IMR-90 (cell line): ENCODE data around the gene EIF2S2. TPM values are rescaled to one million over a fixed set of nuclear protein-coding genes. Genes with fewer than 3 reads are reported as not detected.

Source experiments
- ATAC-seq: fragments of 200-7000 bp; cut with Tn5 transposase; 2 replicates; pipeline ENCODE4 v1.9.1; 2020; ENCODE audit warnings: low read depth, mild to moderate bottlenecking, moderate library complexity
- BruUV-seq: library from RNA; stranded (reverse); fragments of 400-500 nt; replicated peaks from 2 replicates; lab custom pipeline; 2021; lab: Mats Ljungman, UMichigan
- CTCF ChIA-PET: fragments of 300-600 bp; formaldehyde crosslinking; extraction: SDS; loops from one replicate; lab custom pipeline; 2021; ENCODE audit warnings: antibody characterized with exemption; lab: Yijun Ruan, JAX
- POLR2A ChIA-PET: fragments of 300-600 bp; sonication (Branson Sonifier 250); formaldehyde crosslinking; loops from one replicate; lab custom pipeline; 2022; ENCODE audit warnings: antibody characterized with exemption; ENCODE audit not compliant: unreplicated experiment; lab: Charles Lee
- DNase-seq: peaks from one replicate; pipeline ENCODE4 v3.0.0; 2013
- H2AFZ ChIP-seq: replicated peaks from 2 replicates; pipeline ENCODE3; 2013; ENCODE audit warnings: low read length, mild to moderate bottlenecking; ENCODE audit not compliant: poor library complexity
- H2AK5ac ChIP-seq: 2 replicates; pipeline ENCODE4 v1.6.1; 2013; ENCODE audit warnings: low read depth, low read length, inconsistent platforms
- H2AK9ac ChIP-seq: replicated peaks from 2 replicates; pipeline ENCODE3; 2013; ENCODE audit warnings: mild to moderate bottlenecking, low read depth, low read length, moderate library complexity; ENCODE audit not compliant: poor library complexity
- H2BK120ac ChIP-seq: 2 replicates; pipeline ENCODE4 v1.6.1; 2013; ENCODE audit warnings: low read depth, low read length, inconsistent platforms
- H2BK15ac ChIP-seq: 3 replicates; pipeline ENCODE4 v1.6.1; 2013; ENCODE audit warnings: low read depth, low read length, inconsistent platforms
- H2BK20ac ChIP-seq: 2 replicates; pipeline ENCODE4 v1.6.1; 2013; ENCODE audit warnings: low read depth, mild to moderate bottlenecking, inconsistent platforms, low read length, moderate library complexity
- H2BK5ac ChIP-seq: 2 replicates; pipeline ENCODE4 v1.6.1; 2013; ENCODE audit warnings: mild to moderate bottlenecking, low read depth, low read length, inconsistent platforms; ENCODE audit not compliant: poor library complexity, severe bottlenecking
- H3K14ac ChIP-seq: replicated peaks from 2 replicates; pipeline ENCODE4 v1.6.1; 2013; ENCODE audit warnings: low read depth, low read length, inconsistent platforms
- H3K18ac ChIP-seq: 2 replicates; pipeline ENCODE4 v1.6.1; 2013; ENCODE audit warnings: low read depth, low read length, control low read depth
- H3K23ac ChIP-seq: 2 replicates; pipeline ENCODE4 v1.6.1; 2013; ENCODE audit warnings: low read depth, low read length, inconsistent platforms
- H3K27ac ChIP-seq: 2 replicates; pipeline ENCODE4 v1.5.1; 2013; ENCODE audit warnings: mild to moderate bottlenecking, control low read depth, low read length; ENCODE audit not compliant: insufficient read depth
- H3K27me3 ChIP-seq: 2 replicates; pipeline ENCODE4 v1.6.1; 2013; ENCODE audit warnings: low read length; ENCODE audit not compliant: control insufficient read depth, insufficient read depth
- H3K36me3 ChIP-seq: 2 replicates; pipeline ENCODE4 v1.6.1; 2013; ENCODE audit warnings: low read length, mixed read lengths; ENCODE audit not compliant: control insufficient read depth, insufficient read depth
- H3K4ac ChIP-seq: 2 replicates; pipeline ENCODE4 v1.6.1; 2013; ENCODE audit warnings: low read depth, low read length, inconsistent platforms
- H3K4me1 ChIP-seq: 2 replicates; pipeline ENCODE4 v1.6.1; 2013; ENCODE audit warnings: low read length, mixed read lengths; ENCODE audit not compliant: control insufficient read depth, insufficient read depth
- H3K4me2 ChIP-seq: 2 replicates; pipeline ENCODE4 v1.6.1; 2013; ENCODE audit warnings: low read depth, mild to moderate bottlenecking, control low read depth, low read length, moderate library complexity
- H3K4me3 ChIP-seq: 2 replicates; pipeline ENCODE4 v1.5.1; 2013; ENCODE audit warnings: low read depth, mild to moderate bottlenecking, control low read depth, low read length, moderate library complexity; ENCODE audit not compliant: insufficient read depth
- H3K56ac ChIP-seq: 2 replicates; pipeline ENCODE4 v1.6.1; 2013; ENCODE audit warnings: low read length, inconsistent platforms; ENCODE audit not compliant: insufficient read depth; ENCODE audit errors: extremely low read depth
- H3K79me1 ChIP-seq, 2 experiments: 2 replicates each; pipeline ENCODE4 v1.6.1; 2013; ENCODE audit warnings: low read length in 2 of 2, inconsistent platforms in 1 of 2, low read depth in 1 of 2
- H3K9ac ChIP-seq: 2 replicates; pipeline ENCODE4 v1.6.1; 2013; ENCODE audit warnings: low read depth, low read length, control low read depth
- H3K9me1 ChIP-seq: 2 replicates; pipeline ENCODE4 v1.6.1; 2013; ENCODE audit warnings: low read length, inconsistent platforms; ENCODE audit not compliant: insufficient read depth
- H3K9me3 ChIP-seq: 2 replicates; pipeline ENCODE4 v1.6.1; 2013; ENCODE audit warnings: low read length; ENCODE audit not compliant: control insufficient read depth, insufficient read depth
- H4K20me1 ChIP-seq: 2 replicates; pipeline ENCODE4 v1.6.1; 2013; ENCODE audit warnings: low read length, inconsistent platforms; ENCODE audit not compliant: insufficient read depth
- H4K5ac ChIP-seq: 2 replicates; pipeline ENCODE4 v1.6.1; 2013; ENCODE audit warnings: mild to moderate bottlenecking, low read depth, low read length, control low read depth
- H4K8ac ChIP-seq, 2 experiments: 2 replicates each; pipeline ENCODE4 v1.6.1; 2013; ENCODE audit warnings: low read depth in 2 of 2, low read length in 2 of 2, control low read depth in 1 of 2, inconsistent platforms in 1 of 2
- H4K91ac ChIP-seq: 2 replicates; pipeline ENCODE4 v1.6.1; 2013; ENCODE audit warnings: low read depth, low read length, inconsistent platforms; ENCODE audit not compliant: insufficient read depth
- BHLHE40 ChIP-seq: fragments of 150-350 bp; IDR thresholded peaks from 2 replicates; pipeline ENCODE4 v1.6.1; 2016; ENCODE audit warnings: mild to moderate bottlenecking, low read depth, low read length
- CEBPB ChIP-seq: IDR thresholded peaks from 2 replicates; pipeline ENCODE4 v1.6.1; 2012; ENCODE audit warnings: low read depth, low read length, improper control_type of control experiment
- CHD1 ChIP-seq: IDR thresholded peaks from 2 replicates; pipeline ENCODE4 v1.6.1; 2012; ENCODE audit warnings: low read depth, low read length, improper control_type of control experiment
- CTCF ChIP-seq: conservative IDR thresholded peaks from 2 replicates; pipeline ENCODE4 v1.5.1; 2012; ENCODE audit warnings: mild to moderate bottlenecking, low read depth, low read length, improper control_type of control experiment
- FOS ChIP-seq: fragments of 150-350 bp; IDR thresholded peaks from 2 replicates; pipeline ENCODE4 v1.6.1; 2016; ENCODE audit warnings: low read depth, low read length
- MAFK ChIP-seq: IDR thresholded peaks from 2 replicates; pipeline ENCODE4 v1.6.1; 2012; ENCODE audit warnings: low read depth, low read length, improper control_type of control experiment
- MAZ ChIP-seq: IDR thresholded peaks from 2 replicates; pipeline ENCODE4 v1.6.1; 2012; ENCODE audit warnings: low read depth, mild to moderate bottlenecking, low read length, improper control_type of control experiment, moderate library complexity, borderline replicate concordance
- MXI1 ChIP-seq: IDR thresholded peaks from 2 replicates; pipeline ENCODE4 v1.6.1; 2012; ENCODE audit warnings: low read depth, mild to moderate bottlenecking, low read length, moderate library complexity, borderline replicate concordance
- NFE2L2 ChIP-seq: fragments of 150-350 bp; IDR thresholded peaks from 2 replicates; pipeline ENCODE4 v1.6.1; 2016; ENCODE audit warnings: low read depth, mild to moderate bottlenecking, low read length
- POLR2A ChIP-seq: IDR thresholded peaks from 2 replicates; pipeline ENCODE4 v1.6.1; 2012; ENCODE audit warnings: mild to moderate bottlenecking, low read depth, low read length
- RAD21 ChIP-seq: IDR thresholded peaks from 2 replicates; pipeline ENCODE4 v1.6.1; 2012; ENCODE audit warnings: low read length, improper control_type of control experiment
- RCOR1 ChIP-seq: IDR thresholded peaks from 2 replicates; pipeline ENCODE4 v1.6.1; 2012; ENCODE audit warnings: mild to moderate bottlenecking, low read length, improper control_type of control experiment; ENCODE audit not compliant: insufficient replicate concordance
- RFX5 ChIP-seq: IDR thresholded peaks from 2 replicates; pipeline ENCODE4 v1.8.0; 2012; ENCODE audit warnings: low read depth, mild to moderate bottlenecking, low read length, moderate library complexity
- SMC3 ChIP-seq: fragments of 150-350 bp; IDR thresholded peaks from 2 replicates; pipeline ENCODE4 v1.6.1; 2016; ENCODE audit warnings: low read depth, mild to moderate bottlenecking, antibody characterized with exemption, low read length, moderate library complexity
- WGBS, 2 experiments: methylation state at CpG; one replicate each; pipeline versions ENCODE4 v1.1.5 to v1.1.7; 2013; ENCODE audit warnings: missing lambda C conversion rate in 2 of 2; ENCODE audit not compliant: insufficient read length in 1 of 2; ENCODE audit errors: extremely low coverage in 2 of 2; 5-methylcytosine and 5-hydroxymethylcytosine counted together
- dilution Hi-C: fragments of 300-500 bp; cut with HindIII; formaldehyde crosslinking; loops from one replicate; pipeline ENCODE4 v1.14.3; 2018; ENCODE audit warnings: low sequenced_read_pairs; ENCODE audit not compliant: unreplicated experiment
- in situ Hi-C: fragments of 300-500 bp; cut with MboI; formaldehyde crosslinking; loops from 3 replicates; pipeline ENCODE4 v1.14.3; 2019; ENCODE audit warnings: low sequenced_read_pairs, inconsistent platforms, mixed read lengths
- intact Hi-C: fragments of 100-400 bp; cut with micrococcal nuclease; formaldehyde crosslinking; loops from 2 replicates; pipeline ENCODE4 v1.10.0; 2022
- polyA plus RNA-seq, 3 experiments: library from polyadenylated mRNA; depleted of rRNA; stranded (reverse); fragments of >200 nt; gene quantifications; 2 replicates each; pipeline ENCODE4 v1.2.3, GENCODE V29; 2012; ENCODE audit warnings: low replicate concordance in 1 of 3
- total RNA-seq: library from RNA; depleted of rRNA; stranded (reverse); fragments of >200 nt; gene quantifications from 2 replicates; pipeline ENCODE4 v1.2.3, GENCODE V29; 2012
- TF ChIP-seq, protein P1 (sequence below): fragments of 150-350 bp; IDR thresholded peaks from 2 replicates; pipeline ENCODE4 v1.6.1; 2016; ENCODE audit warnings: low read depth, mild to moderate bottlenecking, low read length, moderate library complexity, borderline replicate concordance
- TF ChIP-seq, protein P2 (sequence below): fragments of 150-350 bp; IDR thresholded peaks from 2 replicates; pipeline ENCODE4 v1.6.1; 2017; ENCODE audit warnings: mild to moderate bottlenecking, antibody characterized with exemption, low read length, low read depth

Gene EIF2S2
- total and polyA plus RNA-seq, 2 of the 4 experiments (the other 2 are of a cell fraction), result 61.7 to 66.9 TPM

DNA sequence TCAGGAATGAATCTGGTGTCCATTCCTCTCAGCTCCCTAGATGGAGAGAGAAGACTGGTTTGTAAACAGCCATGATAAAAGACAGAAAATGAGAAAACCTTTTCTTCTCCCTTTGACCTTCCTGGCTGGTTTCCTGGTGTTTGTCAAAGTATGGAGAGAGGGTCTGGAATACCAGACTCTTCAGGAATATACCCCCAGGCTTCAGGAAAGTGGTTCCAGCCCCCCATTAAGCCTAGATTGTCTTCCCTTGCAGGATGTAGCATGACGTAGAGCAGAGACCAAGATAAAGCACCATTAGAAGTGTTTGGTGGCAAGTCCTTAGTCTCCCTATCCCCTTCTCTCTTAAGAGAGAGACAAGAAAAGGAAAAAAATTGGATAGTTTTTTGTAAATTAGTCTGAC, 51.1 kb downstream of the EIF2S2 start:
- Histone ChIP-seq H3K4me2 (no peak overlapping the region), H4K5ac (no peak overlapping the region), H3K14ac (no peak overlapping the region), H2BK20ac (no peak overlapping the region), H2BK15ac (no peak overlapping the region), H2AK5ac (no peak overlapping the region), H2AFZ (no peak overlapping the region), H3K36me3 (peaks cover 3% of the 10 kb centered on the region; the same call in 1 of the 2 replicates), H4K20me1 (peaks cover 91% of the 10 kb centered on the region), H2AK9ac (no peak overlapping the region), H3K9me1 (peaks cover 55% of the 10 kb centered on the region), H3K18ac (no peak overlapping the region), H3K4ac (no peak overlapping the region), H3K9me3 (no peaks in the 10 kb centered on the region), H3K79me1 (peaks cover 63 to 90% of the 10 kb centered on the region in 2 experiments), H3K9ac (no peak overlapping the region), H3K56ac (no peak overlapping the region), H3K4me3 (no peak overlapping the region), H3K27ac (no peak overlapping the region), H2BK5ac (no peak overlapping the region), H4K91ac (no peak overlapping the region), H3K4me1 (peaks cover 20% of the 10 kb centered on the region), H3K27me3 (no peaks in the 10 kb centered on the region), H3K23ac (no peak overlapping the region), H2BK120ac (no peak overlapping the region), H4K8ac (no peak overlapping the region)
- in situ Hi-C loops, result no loop called here
- DNase-seq (no peak), ATAC-seq (no peak)
- ChIA-PET CTCF (no interaction called here), POLR2A (no interaction called here)
- no CpG with 5 or more reads among the region's 1 CpG for WGBS, 2 experiments
- dilution Hi-C loops, result no loop called here
- TF ChIP-seq NFE2L2 (no peak), RFX5 (no peak), MAFK (no peak), POLR2A (no peak), CHD1 (no peak), RAD21 (no peak), MAZ (no peak), RCOR1 (no peak), FOS (no peak), SMC3 (no peak), CTCF (no peak), CEBPB (no peak), MXI1 (no peak), BHLHE40 (no peak)
- TF ChIP-seq, protein P1, sequence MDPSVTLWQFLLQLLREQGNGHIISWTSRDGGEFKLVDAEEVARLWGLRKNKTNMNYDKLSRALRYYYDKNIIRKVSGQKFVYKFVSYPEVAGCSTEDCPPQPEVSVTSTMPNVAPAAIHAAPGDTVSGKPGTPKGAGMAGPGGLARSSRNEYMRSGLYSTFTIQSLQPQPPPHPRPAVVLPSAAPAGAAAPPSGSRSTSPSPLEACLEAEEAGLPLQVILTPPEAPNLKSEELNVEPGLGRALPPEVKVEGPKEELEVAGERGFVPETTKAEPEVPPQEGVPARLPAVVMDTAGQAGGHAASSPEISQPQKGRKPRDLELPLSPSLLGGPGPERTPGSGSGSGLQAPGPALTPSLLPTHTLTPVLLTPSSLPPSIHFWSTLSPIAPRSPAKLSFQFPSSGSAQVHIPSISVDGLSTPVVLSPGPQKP, result no peak
- TF ChIP-seq, protein P2, sequence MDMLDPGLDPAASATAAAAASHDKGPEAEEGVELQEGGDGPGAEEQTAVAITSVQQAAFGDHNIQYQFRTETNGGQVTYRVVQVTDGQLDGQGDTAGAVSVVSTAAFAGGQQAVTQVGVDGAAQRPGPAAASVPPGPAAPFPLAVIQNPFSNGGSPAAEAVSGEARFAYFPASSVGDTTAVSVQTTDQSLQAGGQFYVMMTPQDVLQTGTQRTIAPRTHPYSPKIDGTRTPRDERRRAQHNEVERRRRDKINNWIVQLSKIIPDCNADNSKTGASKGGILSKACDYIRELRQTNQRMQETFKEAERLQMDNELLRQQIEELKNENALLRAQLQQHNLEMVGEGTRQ, result no peak
- intact Hi-C loops, result no loop called here
- no TSS peak for BruUV-seq
